HEK293T (cell line): ENCODE data around the gene LYSMD3.
A peak's percentile ranks its signal among the peaks of the same experiment; 100 is the strongest.

Experiments
- CTCF ChIA-PET: fragments of 350-600 bp; formaldehyde crosslinking; extraction: SDS; loops from one replicate; lab custom pipeline; 2021; ENCODE audit warnings: antibody characterized with exemption, inconsistent platforms; lab: Yijun Ruan, JAX
- POLR2A ChIA-PET: fragments of 350-600 bp; formaldehyde crosslinking; extraction: SDS; loops from one replicate; lab custom pipeline; 2020; ENCODE audit warnings: antibody characterized with exemption, inconsistent platforms; lab: Yijun Ruan, JAX
- DNase-seq: peaks from one replicate; pipeline ENCODE4 v3.0.0; 2012; ENCODE audit warnings: mixed read lengths; ENCODE audit errors: extremely low spot score
- ARNT ChIP-seq: fragments of 450-650 bp; IDR thresholded peaks from 2 replicates; pipeline ENCODE4 v1.6.1; 2017; ENCODE audit warnings: mild to moderate bottlenecking
- BHLHE40 ChIP-seq: fragments of 450-650 bp; IDR thresholded peaks from 2 replicates; pipeline ENCODE4 v1.6.1; 2016; ENCODE audit warnings: mild to moderate bottlenecking, moderate library complexity, borderline replicate concordance
- CTBP1 ChIP-seq: fragments of 450-650 bp; IDR thresholded peaks from 2 replicates; pipeline ENCODE4 v1.6.1; 2016; ENCODE audit warnings: borderline replicate concordance
- ELF4 ChIP-seq: fragments of 450-650 bp; IDR thresholded peaks from 2 replicates; pipeline ENCODE4 v1.6.1; 2017; ENCODE audit warnings: antibody characterized with exemption
- FOXA1 ChIP-seq: fragments of 450-650 bp; IDR thresholded peaks from 2 replicates; pipeline ENCODE4 v1.6.1; 2016; ENCODE audit warnings: mild to moderate bottlenecking
- FOXK2 ChIP-seq: fragments of 450-650 bp; IDR thresholded peaks from 2 replicates; pipeline ENCODE4 v1.6.1; 2016; ENCODE audit warnings: mild to moderate bottlenecking
- FOXM1 ChIP-seq: fragments of 450-650 bp; IDR thresholded peaks from 2 replicates; pipeline ENCODE4 v1.6.1; 2017; ENCODE audit warnings: mild to moderate bottlenecking, borderline replicate concordance
- HDGF ChIP-seq: fragments of 450-650 bp; IDR thresholded peaks from 2 replicates; pipeline ENCODE4 v1.6.1; 2017; ENCODE audit warnings: antibody characterized with exemption, borderline replicate concordance
- L3MBTL2 ChIP-seq: fragments of 450-650 bp; conservative IDR thresholded peaks from 2 replicates; pipeline ENCODE4 v1.6.1; 2016; ENCODE audit warnings: mild to moderate bottlenecking
- LEF1 ChIP-seq: fragments of 450-650 bp; IDR thresholded peaks from 2 replicates; pipeline ENCODE4 v1.6.1; 2017; ENCODE audit warnings: mild to moderate bottlenecking, borderline replicate concordance
- NFRKB ChIP-seq: fragments of 450-650 bp; IDR thresholded peaks from 2 replicates; pipeline ENCODE4 v1.6.1; 2016; ENCODE audit warnings: mild to moderate bottlenecking, moderate library complexity
- SP1 ChIP-seq: fragments of 450-650 bp; IDR thresholded peaks from 2 replicates; pipeline ENCODE4 v1.6.1; 2017
- SUZ12 ChIP-seq: fragments of 450-650 bp; IDR thresholded peaks from 2 replicates; pipeline ENCODE4 v1.6.1; 2016; ENCODE audit warnings: mild to moderate bottlenecking
- TARDBP ChIP-seq: fragments of 450-650 bp; IDR thresholded peaks from 2 replicates; pipeline ENCODE4 v1.6.1; 2016
- ZNF384 ChIP-seq: fragments of 450-650 bp; IDR thresholded peaks from 2 replicates; pipeline ENCODE4 v1.6.1; 2016
- TF ChIP-seq, protein P1 (sequence below): fragments of 450-650 bp; IDR thresholded peaks from 2 replicates; pipeline ENCODE4 v1.6.1; 2016

LYSMD3 gene

DNA sequence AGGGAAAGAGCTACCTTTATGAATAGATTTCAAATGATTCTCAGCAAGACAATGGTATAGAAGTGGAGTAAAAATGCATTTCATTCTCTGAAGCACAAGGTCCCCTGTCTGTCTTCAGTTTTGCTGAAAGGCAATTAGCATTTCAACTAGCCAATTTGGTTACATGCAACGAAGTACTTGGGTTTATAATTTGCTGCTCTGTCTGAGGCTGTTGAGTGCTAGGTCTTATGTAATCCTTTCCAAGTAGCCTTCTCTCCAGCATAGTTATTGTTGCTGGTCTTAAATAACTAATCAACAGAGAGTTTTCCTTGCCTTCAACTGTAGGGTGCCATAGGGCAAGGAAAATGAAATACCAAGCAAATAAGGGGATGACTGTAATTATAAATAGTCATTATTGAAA is 33.7 kb upstream of the LYSMD3 start:
- ChIA-PET CTCF (no interaction called here), POLR2A (interaction anchor here (1.6 to 1.7 kb wide), 2 partner anchors 8 to 153 kb away, joined by 5 to 6 read pairs; partner anchors contain the start of gene CETN3)
- DNase-seq, result no peak
- no peak for TF ChIP-seq SP1
- TF ChIP-seq SUZ12, result no peak
- no peak for TF ChIP-seq ZNF384
- TF ChIP-seq, protein P1, sequence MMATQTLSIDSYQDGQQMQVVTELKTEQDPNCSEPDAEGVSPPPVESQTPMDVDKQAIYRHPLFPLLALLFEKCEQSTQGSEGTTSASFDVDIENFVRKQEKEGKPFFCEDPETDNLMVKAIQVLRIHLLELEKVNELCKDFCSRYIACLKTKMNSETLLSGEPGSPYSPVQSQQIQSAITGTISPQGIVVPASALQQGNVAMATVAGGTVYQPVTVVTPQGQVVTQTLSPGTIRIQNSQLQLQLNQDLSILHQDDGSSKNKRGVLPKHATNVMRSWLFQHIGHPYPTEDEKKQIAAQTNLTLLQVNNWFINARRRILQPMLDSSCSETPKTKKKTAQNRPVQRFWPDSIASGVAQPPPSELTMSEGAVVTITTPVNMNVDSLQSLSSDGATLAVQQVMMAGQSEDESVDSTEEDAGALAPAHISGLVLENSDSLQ, result no peak
- no peak for TF ChIP-seq CTBP1
- TF ChIP-seq LEF1, result no peak
- TF ChIP-seq NFRKB, result no peak
- no peak for TF ChIP-seq HDGF
- no peak for TF ChIP-seq ELF4
- no peak for TF ChIP-seq FOXK2

GRCh38 chr5:90562341-90562740 is 33.0 kb upstream of the LYSMD3 start:
- TF ChIP-seq ELF4 (no peak), L3MBTL2 (no peak), TARDBP (no peak), ZNF384 (no peak), BHLHE40 (no peak), FOXM1 (no peak), ARNT (no peak), HDGF (no peak), FOXK2 (no peak), SUZ12 (no peak), FOXA1 (no peak), SP1 (no peak), LEF1 (no peak), NFRKB (no peak), CTBP1 (no peak)
- TF ChIP-seq, protein P1, result no peak
- CTCF ChIA-PET, result interaction anchor here (1.2 kb wide), 1 partner anchor 15 kb away, joined by 3 read pairs; no protein-coding TSS in a partner anchor
- POLR2A ChIA-PET, result interaction anchor here (0.8 to 1.7 kb wide), 2 partner anchors 9 to 10 kb away, joined by 3 to 5 read pairs; no protein-coding TSS in a partner anchor
- no peak for DNase-seq

DNA sequence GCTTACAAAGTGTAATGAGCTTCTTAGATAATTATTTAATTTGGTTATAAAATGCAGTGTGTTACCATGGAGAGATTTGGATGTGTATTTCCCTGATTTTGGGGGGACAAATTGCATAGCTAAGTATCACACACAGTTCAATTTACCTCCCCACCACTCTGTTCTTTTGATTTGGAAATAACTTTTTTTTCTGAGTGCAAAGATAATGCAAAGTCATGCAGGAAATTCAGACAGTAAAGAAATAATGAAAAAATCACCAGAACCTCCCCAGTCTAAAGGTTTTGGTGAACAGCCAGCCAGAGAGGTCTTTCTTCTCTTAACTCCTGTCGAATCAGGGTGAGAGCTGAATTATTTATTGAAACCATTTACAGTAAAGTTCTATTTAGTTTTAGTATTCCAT is 32.4 kb upstream of the LYSMD3 start:
- no peak for TF ChIP-seq LEF1
- TF ChIP-seq FOXK2, result no peak
- TF ChIP-seq, protein P1, result no peak
- no peak for TF ChIP-seq FOXM1
- TF ChIP-seq ZNF384, result no peak
- no peak for TF ChIP-seq L3MBTL2
- TF ChIP-seq NFRKB, result no peak
- TF ChIP-seq ELF4, result no peak
- no peak for TF ChIP-seq SP1
- no peak for TF ChIP-seq FOXA1
- TF ChIP-seq TARDBP, result no peak
- TF ChIP-seq HDGF, result no peak
- TF ChIP-seq CTBP1, result no peak
- TF ChIP-seq BHLHE40, result no peak
- TF ChIP-seq SUZ12, result no peak
- ChIA-PET CTCF (interaction anchor here (0.5 to 1.2 kb wide), 2 partner anchors 15 to 36 kb away, joined by 3 read pairs; no protein-coding TSS in a partner anchor), POLR2A (interaction anchor here (1.7 to 1.9 kb wide), 2 partner anchors 10 to 14 kb away, joined by 4 to 5 read pairs; no protein-coding TSS in a partner anchor)
- DNase-seq, result no peak

- ChIA-PET POLR2A (interaction anchor here (1.3 to 1.9 kb wide), 2 partner anchors 11 to 13 kb away, joined by 4 to 6 read pairs; no protein-coding TSS in a partner anchor), CTCF (no interaction called here)
- TF ChIP-seq ARNT, result no peak
- no peak for TF ChIP-seq FOXM1
- no peak for TF ChIP-seq FOXK2
- TF ChIP-seq LEF1, result no peak
- no peak for DNase-seq
These were observed 31.4 kb upstream of the LYSMD3 start for GRCh38 chr5:90560771-90561170.

DNA sequence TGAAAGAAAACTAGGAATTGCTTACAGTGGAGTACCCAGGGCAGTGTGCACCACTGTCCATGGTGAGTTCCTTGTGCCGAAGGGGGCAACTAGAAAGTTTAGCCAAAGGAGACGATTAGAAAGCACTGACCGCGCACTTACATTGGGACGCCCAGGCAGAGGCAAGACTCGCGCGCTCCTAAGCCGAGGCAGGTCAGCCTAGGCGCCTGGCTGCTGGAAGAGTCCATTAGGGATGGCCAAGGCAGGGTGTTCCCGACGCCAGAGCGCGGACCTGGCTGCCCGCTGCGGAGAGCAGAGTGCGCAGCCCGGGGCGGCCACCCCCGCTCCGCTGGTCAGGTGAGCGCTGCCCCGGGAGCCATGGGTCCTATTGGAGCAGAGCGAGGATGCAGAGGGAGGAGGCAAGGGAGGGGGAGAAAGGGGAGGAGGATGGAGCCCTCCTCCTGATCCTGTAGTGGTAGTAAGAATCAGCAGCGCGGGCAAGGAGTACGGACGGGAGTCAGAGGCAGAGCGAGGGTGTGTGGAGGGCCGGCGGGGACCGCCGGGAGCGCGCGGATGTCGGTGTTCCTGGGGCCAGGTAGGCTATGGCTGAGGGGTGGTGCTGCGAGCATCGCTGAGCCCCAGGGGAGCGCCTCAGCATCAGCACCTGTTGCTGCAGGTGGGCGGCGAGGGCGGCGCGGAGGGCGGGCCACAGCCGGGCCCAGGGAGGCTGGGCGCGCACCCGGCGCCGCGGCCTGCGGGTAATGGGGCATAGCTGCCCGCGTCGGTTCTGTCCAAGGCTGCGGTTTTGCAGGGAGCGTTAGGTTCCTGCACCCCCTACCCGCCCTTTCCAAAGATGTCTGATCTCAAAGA is 29.2 kb upstream of the LYSMD3 start, which contains the start of gene ADGRV1:
TSS of gene ADGRV1 (plus strand) at position 454 of the 849 bp plus-strand sequence. CDS start at position 553, 99 bp downstream.
- peak; percentile 92 for DNase-seq
- CTCF ChIA-PET, result no interaction called here
- POLR2A ChIA-PET, result interaction anchor here (0.7 to 2.3 kb wide), 10 partner anchors 9 to 148 kb away, joined by 3 to 11 read pairs (median 5); partner anchors contain the start of genes CETN3, MBLAC2 and POLR3G
- TF ChIP-seq ELF4 (0 out of 2 replicates have a peak, but pooled peaks have one; percentile 19), HDGF (no peak), FOXM1 (peak; percentile 95), NFRKB (no peak), FOXA1 (no peak), CTBP1 (peak; percentile 90), FOXK2 (no peak), BHLHE40 (peak; percentile 84), LEF1 (no peak), L3MBTL2 (no peak), SP1 (no peak), SUZ12 (no peak), TARDBP (no peak), ZNF384 (no peak), ARNT (no peak; the same call in 1 of the 2 replicates)
- TF ChIP-seq, protein P1, result no peak
